HepG2 (cell line): Measurements from ENCODE around the gene GTF2H3. TPM values are rescaled to one million over a fixed set of nuclear protein-coding genes. Genes with fewer than 3 reads are reported as not detected.

Source experiments
- AKAP8 ChIP-seq: sonication (generic); formaldehyde crosslinking; IDR thresholded peaks from 2 replicates; pipeline ENCODE4 v1.5.1; 2020; ENCODE audit warnings: mild to moderate bottlenecking, missing genetic modification reagents
- ASH2L ChIP-seq: fragments of 300-600, 200-600 bp; sonication (generic); IDR thresholded peaks from 2 replicates; pipeline ENCODE4 v1.7.0; 2017; ENCODE audit warnings: low read depth, mild to moderate bottlenecking, moderate library complexity, mixed read lengths, low read length; ENCODE audit not compliant: insufficient read length
- ATF5 ChIP-seq: sonication (generic); formaldehyde crosslinking; IDR thresholded peaks from 2 replicates; pipeline ENCODE4 v1.4.0; 2020; ENCODE audit warnings: mild to moderate bottlenecking, low read depth, missing genetic modification reagents
- KAT2B ChIP-seq: fragments of 150-350 bp; IDR thresholded peaks from 2 replicates; pipeline ENCODE4 v1.6.1; 2014; ENCODE audit warnings: low read depth, low read length, borderline replicate concordance
- KIAA2018 ChIP-seq: sonication (generic); formaldehyde crosslinking; IDR thresholded peaks from 2 replicates; pipeline ENCODE4 v1.5.0; 2020; ENCODE audit warnings: mild to moderate bottlenecking, missing genetic modification reagents, borderline replicate concordance
- ZBTB46 ChIP-seq: sonication (generic); formaldehyde crosslinking; IDR thresholded peaks from 2 replicates; pipeline ENCODE4 v1.4.0; 2020; ENCODE audit warnings: mild to moderate bottlenecking, missing genetic modification reagents, borderline replicate concordance
- ZNF44 ChIP-seq: sonication (generic); formaldehyde crosslinking; IDR thresholded peaks from 2 replicates; pipeline ENCODE4 v1.5.1; 2020; ENCODE audit warnings: mild to moderate bottlenecking, missing genetic modification reagents
- ZNF451 ChIP-seq: sonication (generic); formaldehyde crosslinking; IDR thresholded peaks from 2 replicates; pipeline ENCODE4 v1.5.0; 2020; ENCODE audit warnings: mild to moderate bottlenecking, missing genetic modification reagents
- ZNF530 ChIP-seq: sonication (generic); formaldehyde crosslinking; IDR thresholded peaks from 2 replicates; pipeline ENCODE4 v1.5.0; 2020; ENCODE audit warnings: low read depth, mild to moderate bottlenecking, missing genetic modification reagents
- ZNF550 ChIP-seq: sonication (generic); formaldehyde crosslinking; IDR thresholded peaks from 2 replicates; pipeline ENCODE4 v1.4.0; 2020; ENCODE audit warnings: mild to moderate bottlenecking, missing genetic modification reagents, borderline replicate concordance
- ZNF556 ChIP-seq: sonication (generic); formaldehyde crosslinking; IDR thresholded peaks from 2 replicates; pipeline ENCODE4 v1.4.0; 2020; ENCODE audit warnings: mild to moderate bottlenecking, missing genetic modification reagents, borderline replicate concordance
- ZNF589 ChIP-seq: sonication (generic); formaldehyde crosslinking; conservative IDR thresholded peaks from 2 replicates; pipeline ENCODE4 v1.8.0; 2022; ENCODE audit warnings: mild to moderate bottlenecking, moderate library complexity, missing genetic modification reagents
- polyA plus RNA-seq, 8 experiments: library from polyadenylated mRNA; depleted of rRNA in 3 of 8; stranded (reverse) in 7 of 8; unstranded in 1 of 8; fragments of >200 nt; fragmentation: Illumina TruSeq in 4 of 8; extraction: Trizol in 4 of 8; gene quantifications; 2 replicates each; pipeline versions ENCODE4 v1.2.1 to v1.2.3, GENCODE V29; 2011 to 2016; ENCODE audit warnings: low read depth in 4 of 8, missing spikeins in 1 of 8, mixed read lengths in 1 of 8; ENCODE audit not compliant: insufficient read depth in 1 of 8
- total RNA-seq, 5 experiments: library from RNA; depleted of rRNA; stranded (reverse); fragments of >200 nt; fragmentation: Illumina TruSeq; extraction: Trizol; gene quantifications; 2 replicates each; pipeline ENCODE4 v1.2.3, GENCODE V29; 2016; ENCODE audit warnings: low read depth in 1 of 5
- TF ChIP-seq, protein P1 (sequence below): IDR thresholded peaks from 2 replicates; pipeline ENCODE4 v1.4.0; 2020; ENCODE audit warnings: mild to moderate bottlenecking, missing genetic modification reagents

GTF2H3 gene
- total and polyA plus RNA-seq, 2 of the 13 experiments (the other 11 are each of a cell fraction or from before 2014, with no cell fraction given) = 35.8 to 58.8 TPM

DNA sequence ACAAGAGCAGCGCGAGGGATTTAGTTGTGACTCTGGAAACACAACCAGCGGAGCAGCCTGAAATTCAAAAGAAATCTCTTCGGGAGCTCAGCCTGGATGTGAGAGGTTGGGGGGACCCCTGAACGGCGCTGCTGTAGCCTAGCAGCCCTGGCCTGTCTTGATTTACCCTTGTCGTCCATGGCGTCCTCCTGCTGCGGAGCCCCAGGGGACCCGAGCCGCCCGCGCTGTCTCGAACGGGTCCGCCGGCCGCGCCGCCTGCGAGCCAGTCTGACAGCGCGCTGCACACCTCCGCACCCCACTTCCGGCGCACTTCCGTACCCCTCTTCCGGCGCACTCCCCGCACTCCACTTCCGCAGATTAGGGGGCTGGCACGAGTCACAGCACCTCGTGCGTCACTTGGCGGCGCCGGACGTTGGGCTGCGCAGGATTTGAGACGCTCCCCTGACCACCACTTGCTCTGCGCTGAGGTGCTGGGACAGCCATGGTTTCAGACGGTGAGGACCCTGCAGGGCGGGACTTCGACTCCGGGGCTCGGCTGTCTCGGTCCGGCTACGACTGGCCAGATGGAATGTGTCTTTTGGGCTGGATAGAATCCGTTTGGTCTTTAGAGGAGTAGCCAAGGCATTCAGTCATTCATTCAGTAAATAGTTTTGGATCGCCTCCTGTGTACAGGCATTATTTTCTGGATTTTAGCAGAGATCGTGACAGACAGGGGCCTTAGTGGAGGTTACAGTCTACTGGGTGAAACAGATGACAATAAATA is at the start of gene GTF2H3, which contains the start of gene EIF2B1 (continued):
- peak; percentile 77; the same call in 1 of the 2 replicates for TF ChIP-seq ZNF44 (CRISPR knock-in tag)
- TF ChIP-seq, protein P1, sequence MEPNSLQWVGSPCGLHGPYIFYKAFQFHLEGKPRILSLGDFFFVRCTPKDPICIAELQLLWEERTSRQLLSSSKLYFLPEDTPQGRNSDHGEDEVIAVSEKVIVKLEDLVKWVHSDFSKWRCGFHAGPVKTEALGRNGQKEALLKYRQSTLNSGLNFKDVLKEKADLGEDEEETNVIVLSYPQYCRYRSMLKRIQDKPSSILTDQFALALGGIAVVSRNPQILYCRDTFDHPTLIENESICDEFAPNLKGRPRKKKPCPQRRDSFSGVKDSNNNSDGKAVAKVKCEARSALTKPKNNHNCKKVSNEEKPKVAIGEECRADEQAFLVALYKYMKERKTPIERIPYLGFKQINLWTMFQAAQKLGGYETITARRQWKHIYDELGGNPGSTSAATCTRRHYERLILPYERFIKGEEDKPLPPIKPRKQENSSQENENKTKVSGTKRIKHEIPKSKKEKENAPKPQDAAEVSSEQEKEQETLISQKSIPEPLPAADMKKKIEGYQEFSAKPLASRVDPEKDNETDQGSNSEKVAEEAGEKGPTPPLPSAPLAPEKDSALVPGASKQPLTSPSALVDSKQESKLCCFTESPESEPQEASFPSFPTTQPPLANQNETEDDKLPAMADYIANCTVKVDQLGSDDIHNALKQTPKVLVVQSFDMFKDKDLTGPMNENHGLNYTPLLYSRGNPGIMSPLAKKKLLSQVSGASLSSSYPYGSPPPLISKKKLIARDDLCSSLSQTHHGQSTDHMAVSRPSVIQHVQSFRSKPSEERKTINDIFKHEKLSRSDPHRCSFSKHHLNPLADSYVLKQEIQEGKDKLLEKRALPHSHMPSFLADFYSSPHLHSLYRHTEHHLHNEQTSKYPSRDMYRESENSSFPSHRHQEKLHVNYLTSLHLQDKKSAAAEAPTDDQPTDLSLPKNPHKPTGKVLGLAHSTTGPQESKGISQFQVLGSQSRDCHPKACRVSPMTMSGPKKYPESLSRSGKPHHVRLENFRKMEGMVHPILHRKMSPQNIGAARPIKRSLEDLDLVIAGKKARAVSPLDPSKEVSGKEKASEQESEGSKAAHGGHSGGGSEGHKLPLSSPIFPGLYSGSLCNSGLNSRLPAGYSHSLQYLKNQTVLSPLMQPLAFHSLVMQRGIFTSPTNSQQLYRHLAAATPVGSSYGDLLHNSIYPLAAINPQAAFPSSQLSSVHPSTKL = peak; percentile 55
- no peak for TF ChIP-seq AKAP8 (CRISPR knock-in tag)
- TF ChIP-seq ZBTB46 (CRISPR knock-in tag) = no peak
- TF ChIP-seq ATF5 = peak; percentile 78; the same call in 1 of the 2 replicates
- no peak for TF ChIP-seq KIAA2018 (CRISPR knock-in tag)
- TF ChIP-seq ZNF556 (CRISPR knock-in tag) = peak; percentile 64; the same call in 1 of the 2 replicates
- no peak for TF ChIP-seq ZNF530 (CRISPR knock-in tag)
- no peak for TF ChIP-seq ZNF550
- peak; percentile 87 for TF ChIP-seq ZNF589
- TF ChIP-seq ZNF451 (CRISPR knock-in tag) = peak; percentile 97
- TF ChIP-seq KAT2B = no peak
- TF ChIP-seq ASH2L = peak; percentile 73
